HG02884 (cell line): Measurements from ENCODE around the gene CSF2RB.

Experiments
- ATAC-seq: cut with Tn5 transposase; IDR thresholded peaks from one replicate; pipeline ENCODE4 v1.9.1; 2021; ENCODE audit warnings: mild to moderate bottlenecking, moderate library complexity; ENCODE audit not compliant: unreplicated experiment

Gene CSF2RB

DNA sequence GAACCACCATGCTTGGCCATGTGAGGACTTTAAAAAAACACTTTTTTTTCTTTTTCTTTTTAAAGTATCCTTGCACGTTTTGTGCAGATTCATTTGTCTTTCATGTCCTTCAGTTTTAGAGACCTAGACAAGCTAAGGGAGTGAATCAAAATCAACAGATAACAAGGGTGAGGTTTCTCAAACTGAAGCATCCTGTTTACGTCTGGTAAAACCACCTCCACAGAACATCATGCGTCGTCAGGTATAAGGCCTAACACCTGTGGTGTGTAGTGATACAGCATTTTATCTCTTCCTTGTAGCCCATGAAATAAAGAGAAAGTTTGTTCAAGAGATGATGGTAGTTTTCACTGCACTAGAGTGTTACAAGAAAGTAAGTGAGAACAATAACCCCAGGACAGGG is 26.3 kb upstream of the CSF2RB start:
- ATAC-seq, result no peak

GRCh38 chr22:36891646-36892045 is 21.8 kb upstream of the CSF2RB start:
- no peak for ATAC-seq

DNA sequence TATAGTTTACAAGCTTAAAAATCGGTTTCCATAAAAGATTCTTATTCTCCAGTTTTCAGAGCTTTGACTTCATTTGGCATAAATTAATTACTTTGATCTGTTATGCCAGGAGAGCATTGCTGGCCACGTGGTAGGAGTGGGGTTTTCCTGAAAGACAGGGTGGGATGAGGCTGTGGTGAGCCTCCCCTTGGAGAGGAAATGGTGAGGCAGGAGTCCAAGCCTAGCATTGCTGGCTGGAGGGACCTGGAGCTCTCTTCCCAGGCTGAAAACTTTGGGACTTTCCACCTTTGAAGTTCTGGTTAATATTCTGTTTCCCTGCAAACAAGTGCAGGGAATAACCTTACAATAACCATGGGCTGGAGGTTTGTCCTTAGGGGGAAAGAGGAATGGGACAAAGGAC is 21.1 kb upstream of the CSF2RB start:
- ATAC-seq, result no peak

- no peak for ATAC-seq
Measured at GRCh38 chr22:36893262-36893661, 20.2 kb upstream of the CSF2RB start.

GRCh38 chr22:36894266-36894665 is 19.2 kb upstream of the CSF2RB start:
- ATAC-seq, result no peak

GRCh38 chr22:36897611-36898010 is 15.8 kb upstream of the CSF2RB start:
- ATAC-seq, result no peak

DNA sequence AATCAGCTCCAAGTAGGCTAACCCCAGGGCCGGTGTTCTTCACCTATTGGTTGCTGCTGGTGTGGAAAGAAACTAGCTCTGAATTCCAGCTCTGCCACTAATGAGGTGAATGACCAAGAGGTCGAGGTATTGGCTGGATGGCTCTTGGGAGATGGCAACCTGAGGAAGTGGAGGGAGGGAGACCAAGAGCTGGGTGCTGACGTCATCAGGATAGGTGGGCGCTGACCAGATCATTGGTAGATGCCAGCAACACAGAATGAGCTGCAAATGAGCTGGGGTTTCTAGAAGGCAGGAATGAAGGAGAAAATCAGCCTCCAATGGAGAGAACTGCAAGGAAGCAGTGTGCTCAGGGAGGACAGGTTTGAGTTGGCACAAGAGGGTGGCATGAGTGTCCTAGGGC is 14.7 kb upstream of the CSF2RB start:
- no peak for ATAC-seq

DNA sequence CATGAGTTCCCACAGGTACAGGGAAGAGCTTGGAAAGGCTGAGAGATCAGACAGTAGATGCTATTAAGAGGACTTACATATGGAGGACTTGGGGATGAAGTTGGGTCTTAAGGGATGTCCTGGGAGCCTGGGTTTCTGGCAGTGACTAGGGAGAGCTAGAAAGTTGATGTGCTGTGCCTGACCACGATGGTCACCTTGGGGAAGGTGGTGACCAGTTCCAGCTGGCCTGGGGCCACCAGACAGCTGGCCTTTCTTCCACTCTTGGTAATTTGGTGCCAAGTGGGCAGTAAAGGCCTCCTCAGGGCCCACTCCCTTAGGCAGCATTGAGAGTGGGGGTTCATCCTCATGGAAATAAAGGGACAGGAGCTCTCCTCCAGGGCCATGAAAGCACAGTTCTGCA is 13.9 kb upstream of the CSF2RB start:
- no peak for ATAC-seq

GRCh38 chr22:36900225-36900624 is 13.2 kb upstream of the CSF2RB start:
- no peak for ATAC-seq

DNA sequence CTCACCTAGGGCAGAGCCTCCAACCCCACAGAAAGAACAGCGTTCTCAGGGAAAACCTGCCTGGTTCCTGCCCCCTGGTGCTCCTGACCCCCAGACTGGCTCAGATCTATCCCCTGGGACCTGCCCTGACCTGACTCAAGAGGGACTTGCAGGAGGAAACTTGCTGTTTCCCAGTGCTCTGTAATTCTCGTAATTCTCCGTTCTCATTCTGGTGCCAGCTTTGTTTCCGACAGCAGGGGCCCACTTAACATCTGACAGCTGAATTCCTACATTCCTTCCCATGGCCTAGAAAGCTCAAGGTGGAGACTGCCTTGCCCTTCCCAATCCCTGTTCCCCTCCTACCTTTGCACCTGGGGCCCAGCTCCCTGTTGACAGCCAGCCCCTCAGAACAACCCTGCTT is 12.5 kb upstream of the CSF2RB start:
- no peak for ATAC-seq

GRCh38 chr22:36901411-36902142 is 11.9 kb upstream of the CSF2RB start:
- ATAC-seq, result no peak

DNA sequence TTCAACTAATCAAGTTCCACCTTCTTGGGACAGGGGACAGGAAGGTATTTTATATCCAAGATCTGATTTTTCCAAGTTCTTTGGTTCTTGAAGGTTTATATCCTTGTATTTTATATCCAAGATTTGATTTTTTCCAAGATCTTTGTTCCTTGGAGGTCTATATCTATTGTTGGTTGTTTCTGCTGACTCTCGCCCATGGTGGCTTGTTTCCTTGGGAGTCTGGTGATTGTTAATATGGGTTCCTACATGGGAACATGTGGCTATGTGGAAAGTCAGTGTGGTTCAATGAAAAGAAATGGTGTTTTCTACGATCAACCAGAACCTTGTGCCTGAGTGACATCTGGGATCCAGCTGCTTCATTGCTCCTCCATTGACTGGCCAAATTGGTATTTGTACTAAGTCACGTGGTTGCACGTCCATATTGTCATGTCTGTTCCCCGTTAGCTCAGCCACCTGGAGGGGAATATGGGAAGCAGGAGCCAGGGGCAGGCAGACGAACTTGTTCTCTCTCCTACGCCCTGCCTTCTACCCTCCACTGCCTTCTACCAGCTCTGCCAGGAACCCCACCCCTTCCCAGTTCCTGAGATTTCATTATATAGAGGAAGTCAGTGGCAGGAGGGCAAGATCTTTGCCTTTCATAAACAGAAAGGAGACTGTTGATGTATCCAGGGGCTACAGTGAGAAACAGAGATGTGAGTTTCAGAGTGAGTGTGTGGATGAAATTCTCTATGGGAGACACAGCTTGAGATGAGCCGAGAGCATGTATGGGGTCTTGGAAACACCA is 11.1 kb upstream of the CSF2RB start:
- ATAC-seq, result no peak

- ATAC-seq, result no peak
Measured at GRCh38 chr22:36904260-36904880, 9.1 kb upstream of the CSF2RB start.

GRCh38 chr22:36907253-36908195 is 5.9 kb upstream of the CSF2RB start:
- ATAC-seq, result no peak

- no peak for ATAC-seq
Measured at GRCh38 chr22:36910461-36910860, 3.0 kb upstream of the CSF2RB start.

GRCh38 chr22:36911887-36912661 is 1.4 kb upstream of the CSF2RB start:
- no peak for ATAC-seq

GRCh38 chr22:36912694-36913426 is 568 bp upstream of the CSF2RB start:
- ATAC-seq, result no peak

- no peak for ATAC-seq
Measured at GRCh38 chr22:36914390-36914752, 943 bp downstream of the CSF2RB start.

GRCh38 chr22:36916034-36916433 is 2.6 kb downstream of the CSF2RB start:
- no peak for ATAC-seq
